Activated naive CD8-positive, alpha-beta T cell treated with anti-CD3 and anti-CD28 coated beads, Interleukin-2, amount 50 U/mL, for 16 hours (primary cell): Measurements from ENCODE around the gene ASB13.

ENCODE experiments used
- DNase-seq: peaks from one replicate; pipeline ENCODE4 v3.0.0-alpha.2; 2020; ENCODE audit warnings: low read depth, low spot score

Gene ASB13

GRCh38 chr10:5666008-5666840, at the start of gene ASB13:
TSS of gene ASB13 (minus strand) at chr10:5666595. CDS start at chr10:5666551, 44 bp downstream.
- no peak for DNase-seq

DNA sequence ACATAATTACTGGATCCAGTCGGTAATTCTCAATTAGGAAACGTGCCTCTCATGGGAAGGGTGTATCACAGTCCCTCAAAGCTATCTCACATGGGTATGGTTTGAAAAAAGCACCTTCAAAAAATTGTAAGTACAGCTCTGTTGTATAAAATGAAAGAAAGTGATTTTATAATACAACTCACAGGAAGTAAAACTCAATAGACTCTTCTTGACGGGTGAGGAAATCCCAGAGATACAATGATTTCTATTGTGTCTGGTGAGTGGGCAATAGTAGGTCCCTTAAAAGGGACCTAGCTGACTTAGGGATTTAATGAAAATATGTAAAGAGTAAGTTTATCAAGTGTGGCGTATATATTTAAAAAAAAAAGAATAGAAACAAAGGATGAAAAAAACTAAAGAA, 45.2 kb upstream of the ASB13 start:
- DNase-seq: no peak

DNA sequence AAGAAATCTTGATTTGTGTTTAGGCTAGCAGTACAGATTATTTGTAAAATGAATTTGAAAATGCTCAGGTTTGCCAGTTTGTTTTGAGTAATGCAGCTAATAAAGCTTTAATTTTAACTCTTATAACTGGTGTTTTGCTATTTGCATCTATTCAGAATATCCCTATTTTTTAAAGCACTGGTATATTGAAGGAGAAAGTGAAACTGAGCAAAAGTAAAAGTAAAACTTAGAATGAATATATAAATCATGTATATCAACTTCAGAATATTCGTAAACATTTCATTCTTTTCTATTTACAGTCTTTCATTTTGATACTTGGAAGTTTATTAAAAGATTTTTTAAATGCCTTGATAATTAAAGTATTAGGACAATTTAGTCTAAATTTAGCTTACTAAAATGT, 44.5 kb upstream of the ASB13 start:
- DNase-seq: no peak

DNA sequence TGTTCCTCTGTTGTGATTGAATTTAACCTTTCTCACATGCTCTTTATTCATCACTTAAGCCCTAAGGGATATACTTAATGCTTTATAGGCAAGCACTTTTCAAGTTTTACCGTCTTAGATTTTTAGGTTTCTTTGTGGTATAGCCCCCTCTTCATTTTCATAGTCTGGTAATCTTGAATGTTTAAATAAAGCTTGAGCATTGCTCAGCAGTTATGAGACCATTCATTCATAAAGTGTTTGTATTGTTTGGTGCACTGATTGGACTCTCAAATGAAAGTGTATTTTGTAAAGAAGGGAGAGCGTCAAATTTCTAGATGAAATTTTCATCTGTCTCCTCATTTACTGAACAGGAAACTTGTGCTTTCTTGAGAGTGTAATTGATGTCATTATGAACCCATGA, 43.5 kb upstream of the ASB13 start:
- no peak for DNase-seq

GRCh38 chr10:5708356-5708755, 42.0 kb upstream of the ASB13 start:
- DNase-seq: no peak

DNA sequence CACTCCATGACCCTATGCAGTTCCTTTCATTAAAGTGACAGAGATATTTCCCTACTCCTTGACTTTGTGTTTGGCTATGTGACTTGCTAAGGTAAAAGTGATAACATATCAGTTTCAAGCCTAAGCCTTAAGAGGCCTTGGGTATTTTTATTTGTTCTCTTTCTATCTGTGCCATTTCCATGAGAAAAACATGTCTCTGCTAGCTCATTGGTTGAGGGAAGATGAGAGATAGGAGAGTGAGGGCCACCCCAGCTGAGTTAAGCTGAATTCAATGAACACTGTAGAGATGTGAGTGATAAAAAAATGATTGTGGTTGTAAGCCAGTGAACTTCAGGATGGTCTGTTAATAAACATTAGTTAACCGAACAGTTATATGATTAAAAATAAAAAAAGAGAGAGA, 31.7 kb upstream of the ASB13 start:
- no peak for DNase-seq

- no peak for DNase-seq
These were observed 30.9 kb upstream of the ASB13 start for GRCh38 chr10:5697342-5697741.

- DNase-seq: no peak
These were observed 28.2 kb upstream of the ASB13 start for GRCh38 chr10:5694573-5694972.

GRCh38 chr10:5692461-5693358, 26.3 kb upstream of the ASB13 start:
- peak; percentile 14 for DNase-seq

DNA sequence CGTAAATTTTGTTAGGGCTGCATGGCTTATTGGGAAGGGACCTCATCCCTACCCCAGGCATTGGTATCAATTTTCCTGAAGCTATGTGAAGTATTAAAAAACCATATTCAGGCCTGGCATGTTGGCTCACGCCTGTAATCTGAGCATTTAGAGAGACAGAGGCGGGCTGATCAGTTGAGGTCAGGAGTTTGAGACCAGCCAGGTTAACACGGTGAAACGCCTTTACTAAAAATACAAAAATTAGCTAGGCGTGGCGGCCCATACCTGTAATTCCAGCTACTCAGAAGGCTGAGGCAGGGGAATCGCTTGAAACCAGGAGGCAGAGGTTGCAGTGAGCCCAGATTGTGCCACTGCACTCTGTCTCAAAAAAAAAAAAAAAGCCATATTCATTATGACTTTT, 25.4 kb upstream of the ASB13 start:
- DNase-seq: no peak

DNA sequence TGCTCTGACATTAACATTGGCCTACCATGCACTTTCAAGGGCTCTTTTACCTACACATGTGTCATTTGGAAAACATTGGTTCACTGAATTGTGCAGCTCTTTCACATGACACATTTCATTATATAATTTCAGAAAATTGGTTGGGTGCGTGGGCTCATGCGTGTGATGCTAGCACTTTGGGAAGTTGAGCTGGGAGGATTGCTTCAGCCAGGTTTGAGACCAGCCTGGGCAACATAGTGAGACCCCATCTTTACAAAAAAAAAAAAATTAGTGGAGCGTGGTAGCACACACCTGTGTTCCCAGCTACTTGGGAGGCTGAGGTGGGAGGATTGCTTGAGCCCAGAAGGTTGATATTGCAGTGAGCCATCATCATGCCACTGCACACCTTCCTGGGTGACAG, 22.2 kb upstream of the ASB13 start:
- DNase-seq: no peak

DNA sequence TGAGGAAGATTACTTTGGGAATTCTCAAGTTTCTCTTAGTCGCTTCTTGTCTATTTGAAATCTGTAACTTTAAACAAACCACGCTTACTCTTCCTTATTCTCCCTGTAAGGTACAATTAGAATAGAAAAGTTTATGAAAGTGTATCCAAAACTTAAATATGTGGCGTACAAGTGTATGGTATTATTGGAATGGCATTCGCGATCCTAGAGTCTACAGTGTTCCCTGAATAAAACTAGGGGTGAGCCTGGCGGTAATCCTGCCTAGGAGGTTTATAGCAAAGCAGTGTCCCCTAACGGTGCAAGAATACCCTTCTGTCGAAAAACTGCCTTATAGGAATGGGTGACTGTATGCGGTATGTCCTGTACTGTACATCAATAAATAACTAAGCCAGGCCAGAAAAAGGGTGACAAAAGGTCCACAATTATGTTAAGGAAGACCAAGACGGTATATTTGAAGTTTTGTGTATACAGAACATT, 19.4 kb upstream of the ASB13 start:
- no peak for DNase-seq

DNA sequence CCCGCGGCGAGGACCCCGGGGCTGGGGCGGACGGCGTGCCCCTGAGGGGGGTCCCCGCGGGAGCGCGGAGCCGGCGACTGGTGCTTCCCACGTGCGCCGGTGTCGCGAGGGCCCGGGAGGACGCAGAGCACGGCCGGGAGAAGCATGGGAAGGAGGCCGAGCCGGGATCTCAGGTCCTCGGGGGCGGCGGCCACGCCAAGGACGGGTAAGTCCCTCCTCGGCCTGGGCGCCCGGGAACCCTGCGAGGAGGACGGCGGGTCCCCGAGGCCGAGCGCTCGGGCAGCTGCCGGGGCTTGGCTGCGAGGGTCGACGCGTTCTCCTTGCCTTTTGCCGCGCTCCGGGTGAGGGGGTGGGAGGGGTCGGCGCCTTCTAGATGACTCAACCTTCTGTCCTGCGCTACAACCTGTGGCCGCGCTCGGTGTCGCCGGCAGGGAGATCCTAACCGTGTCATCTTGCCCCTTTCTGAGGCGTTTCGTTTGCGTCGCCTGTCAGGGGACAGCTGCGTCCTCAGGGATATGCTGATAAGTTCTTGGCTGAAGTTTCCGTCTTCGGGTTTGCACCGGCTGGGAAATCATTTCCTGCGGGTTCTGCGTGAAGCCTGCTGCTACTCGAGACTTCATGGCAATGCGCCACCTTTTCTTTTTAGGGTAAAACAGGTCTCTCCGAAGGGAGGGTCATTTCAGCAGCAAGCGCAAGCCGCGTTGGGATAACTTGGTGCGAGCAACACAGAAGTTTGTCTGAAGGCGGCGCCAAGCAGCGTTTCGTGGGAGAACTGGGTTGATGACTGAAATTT, 18.8 kb upstream of the ASB13 start:
- peak; percentile 52 for DNase-seq

DNA sequence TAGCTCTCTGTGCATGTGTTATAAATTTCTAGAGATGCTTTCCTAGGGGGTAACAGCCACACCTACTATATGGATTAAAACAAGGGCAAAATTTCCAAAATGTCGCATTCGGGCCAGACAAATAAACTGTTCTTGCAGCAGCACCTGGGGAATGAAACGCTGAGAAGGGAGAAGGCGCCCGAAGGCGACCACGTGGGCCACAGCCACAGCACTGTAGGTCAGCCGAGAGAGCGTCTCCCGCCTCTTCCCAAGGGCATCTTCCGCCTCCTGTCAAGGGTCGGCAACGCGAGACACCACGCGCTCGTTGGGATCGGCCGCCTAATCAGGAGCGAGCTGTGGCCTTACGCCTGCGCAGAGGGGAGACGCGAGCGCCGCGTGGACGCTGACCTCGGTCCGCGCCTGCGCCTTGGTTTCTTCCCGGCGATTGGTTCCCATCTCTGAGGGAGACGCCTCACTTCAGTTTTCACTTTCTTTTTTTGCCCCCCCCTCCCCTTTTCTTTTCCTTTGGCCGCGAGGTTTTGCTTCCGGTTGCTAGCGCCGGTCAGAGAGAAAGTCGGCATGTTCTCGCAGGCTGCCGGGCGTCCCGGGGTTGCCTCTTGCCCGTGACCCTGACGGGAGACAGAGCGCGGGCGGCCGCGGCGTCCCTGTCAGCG, 18.0 kb upstream of the ASB13 start, which contains the start of gene TASOR2:
Gene TASOR2, plus strand, starts transcription at position 521 of the 653 bp plus-strand sequence. CDS start 35,805 bp downstream, outside the sequence.
- DNase-seq: peak; percentile 90

- no peak for DNase-seq
These were observed 16.7 kb upstream of the ASB13 start for GRCh38 chr10:5683065-5683464.

DNA sequence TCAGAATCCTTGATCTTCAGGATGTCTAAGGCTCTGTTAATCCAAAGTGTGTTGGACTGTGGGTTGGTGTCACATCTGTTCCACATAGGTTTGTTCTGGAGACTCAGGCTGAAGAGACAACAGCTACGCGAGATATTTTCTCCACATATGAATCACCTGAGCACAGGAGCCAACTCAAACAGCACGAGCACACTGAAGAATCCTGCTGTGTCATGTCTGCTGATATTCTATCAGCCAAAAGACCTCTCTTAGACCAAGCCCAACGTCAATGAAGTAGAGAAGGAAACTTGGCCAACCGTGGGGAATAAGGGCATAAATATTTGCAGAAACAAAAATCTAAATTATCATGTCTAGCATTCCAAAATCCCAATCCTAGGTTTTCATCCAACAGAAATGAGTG, 15.5 kb upstream of the ASB13 start:
- DNase-seq: no peak

DNA sequence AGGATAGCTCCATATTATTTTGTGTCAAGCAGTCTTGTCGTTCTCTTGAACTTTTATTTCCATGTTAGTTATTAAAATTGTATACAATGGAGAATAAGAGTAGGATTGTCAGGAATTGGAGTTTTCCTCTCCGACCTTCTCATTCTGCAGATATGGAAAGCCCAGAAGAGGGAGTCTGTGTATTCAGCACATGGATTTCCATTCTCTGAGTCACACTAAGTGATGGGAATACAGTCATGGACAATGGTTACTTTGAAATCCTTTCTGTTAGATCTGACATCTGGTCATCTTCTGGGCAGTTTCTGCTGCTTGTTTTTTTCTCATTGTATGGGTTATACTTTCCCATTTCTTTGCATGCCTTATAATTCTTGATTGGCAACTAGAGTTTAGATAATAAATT, 13.2 kb upstream of the ASB13 start:
- DNase-seq: no peak

GRCh38 chr10:5679037-5679435, 12.6 kb upstream of the ASB13 start:
- DNase-seq: no peak

DNA sequence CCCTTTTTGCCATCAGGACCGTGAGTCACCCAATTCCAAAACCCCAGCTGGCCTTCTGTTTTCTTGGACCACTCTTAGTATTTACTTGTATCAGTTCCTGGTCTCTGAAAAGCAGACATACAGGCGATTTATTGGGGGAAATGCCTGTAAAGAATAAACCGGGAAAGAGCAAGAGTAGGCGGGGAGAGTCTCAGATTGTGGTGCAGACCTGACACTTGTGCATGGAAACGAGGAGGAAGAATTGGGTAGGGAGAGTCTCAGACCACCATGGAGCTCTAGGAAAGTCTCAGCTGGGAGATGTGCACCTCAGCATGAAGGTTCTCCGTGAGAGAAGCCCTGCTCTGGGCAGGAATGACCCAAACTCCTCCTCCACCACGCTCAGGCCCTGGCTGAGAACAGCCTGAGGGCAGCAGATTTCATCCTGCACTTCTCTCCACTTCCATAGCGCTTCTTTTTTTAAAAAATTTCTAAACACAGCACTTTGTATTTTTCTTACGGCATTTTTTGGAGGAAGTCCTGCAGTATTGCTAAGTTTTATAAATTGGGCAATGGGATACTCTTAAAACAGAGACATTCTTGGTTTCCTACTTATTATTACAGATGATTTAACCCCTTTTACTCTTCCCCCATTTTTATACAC, 12.1 kb upstream of the ASB13 start:
- DNase-seq: no peak

DNA sequence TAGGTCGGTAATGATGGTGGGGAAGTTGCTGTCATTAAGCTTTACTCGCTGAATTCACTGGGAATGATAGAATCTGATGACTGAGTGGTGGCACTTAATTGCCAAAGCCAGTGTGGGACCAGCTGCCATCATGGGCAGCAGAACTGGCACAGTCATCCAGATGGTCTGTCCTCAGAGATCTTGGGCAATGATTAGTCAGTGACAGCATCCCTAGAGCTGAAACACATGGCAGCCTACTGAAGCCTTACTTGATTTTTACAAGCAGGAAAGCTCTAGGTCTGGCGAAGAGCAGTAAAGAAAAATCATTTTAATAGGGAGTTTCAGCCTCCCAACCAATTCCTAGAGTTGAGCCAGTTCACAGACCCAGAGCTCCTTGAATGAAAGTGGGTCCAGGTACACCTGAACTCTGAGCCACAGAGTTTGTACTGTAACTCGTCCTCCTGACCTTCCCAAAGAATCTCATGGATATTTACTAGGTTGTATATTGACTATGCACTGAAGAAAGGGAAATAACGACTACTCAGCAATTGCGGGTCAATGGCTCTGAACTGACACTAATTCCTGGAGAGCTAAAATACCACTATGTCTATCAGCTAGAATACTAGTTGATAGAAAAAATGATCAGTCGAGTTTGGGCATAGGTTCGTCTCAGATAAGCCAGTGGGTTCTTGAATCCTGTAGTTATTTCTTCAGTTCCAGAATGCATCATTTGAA, 4.4 kb upstream of the ASB13 start:
- no peak for DNase-seq
